ENCODE data around the gene INTS6L.

Gene INTS6L

GRCh38 chrX:135531813-135532212, 11.4 kb downstream of the INTS6L start:
- Histone ChIP-seq H3K9ac (ENCODE audit: low read depth, low read length, poor library complexity, severe bottlenecking) (no peak overlapping the region), H3K4me1 (ENCODE audit: insufficient read depth, low read length, poor library complexity, severe bottlenecking) (peaks cover 16% of the 10 kb centered on the region), H3K36me3 (ENCODE audit: insufficient read depth, low read length) (no peaks in the 10 kb centered on the region; the same call in 1 of the 2 replicates), H3K9me2 (replicated peaks; ENCODE audit: low read depth, low read length) (no peaks in the 10 kb centered on the region), H3K4me3 (ENCODE audit: low read length, poor library complexity, severe bottlenecking) (no peak overlapping the region), H3K9me3 (ENCODE audit: insufficient read depth, low read depth, low read length) (no peaks in the 10 kb centered on the region), H4K20me1 (ENCODE audit: insufficient read depth, low read length, poor library complexity, severe bottlenecking) (peaks cover 18% of the 10 kb centered on the region), H3K27me3 (ENCODE audit: insufficient read depth, low read length, poor library complexity, severe bottlenecking) (no peaks in the 10 kb centered on the region), H3K4me2 (ENCODE audit: low read depth, low read length, poor library complexity, severe bottlenecking) (no peak overlapping the region), H3K79me2 (ENCODE audit: insufficient read depth, low read length) (peaks cover 91% of the 10 kb centered on the region), H2AFZ (ENCODE audit: low read length) (no peak overlapping the region), H3F3A (ENCODE audit: low read depth) (no peaks in the 10 kb centered on the region)
- no peak for TF ChIP-seq CTCF (conservative IDR thresholded peaks at IDR 0.05; ENCODE audit: low read length)
- TF ChIP-seq EZH2phosphoT487 (IDR thresholded peaks at IDR 0.05; ENCODE audit: borderline replicate concordance), result no peak

GRCh38 chrX:135535077-135535940, 14.8 kb downstream of the INTS6L start:
- Histone ChIP-seq H3K9ac (ENCODE audit: low read depth, low read length, poor library complexity, severe bottlenecking) (no peak overlapping the region), H3K27me3 (ENCODE audit: insufficient read depth, low read length, poor library complexity, severe bottlenecking) (no peaks in the 10 kb centered on the region), H3K79me2 (ENCODE audit: insufficient read depth, low read length) (peaks cover 92% of the 10 kb centered on the region), H3K4me3 (ENCODE audit: low read length, poor library complexity, severe bottlenecking) (no peak overlapping the region), H3K9me2 (replicated peaks; ENCODE audit: low read depth, low read length) (no peaks in the 10 kb centered on the region), H3K4me1 (ENCODE audit: insufficient read depth, low read length, poor library complexity, severe bottlenecking) (peaks cover 17% of the 10 kb centered on the region), H3K36me3 (ENCODE audit: insufficient read depth, low read length) (no peaks in the 10 kb centered on the region; the same call in 1 of the 2 replicates), H3K4me2 (ENCODE audit: low read depth, low read length, poor library complexity, severe bottlenecking) (no peak overlapping the region), H2AFZ (ENCODE audit: low read length) (no peak overlapping the region), H3K9me3 (ENCODE audit: insufficient read depth, low read depth, low read length) (no peaks in the 10 kb centered on the region), H3F3A (ENCODE audit: low read depth) (no peaks in the 10 kb centered on the region), H4K20me1 (ENCODE audit: insufficient read depth, low read length, poor library complexity, severe bottlenecking) (peaks cover 19% of the 10 kb centered on the region)
- TF ChIP-seq CTCF (conservative IDR thresholded peaks at IDR 0.05; ENCODE audit: low read length) (no peak), EZH2phosphoT487 (IDR thresholded peaks at IDR 0.05; ENCODE audit: borderline replicate concordance) (no peak)

GRCh38 chrX:135536877-135537276, 16.4 kb downstream of the INTS6L start:
- Histone ChIP-seq H3K36me3 (ENCODE audit: insufficient read depth, low read length) (no peaks in the 10 kb centered on the region; the same call in 1 of the 2 replicates), H4K20me1 (ENCODE audit: insufficient read depth, low read length, poor library complexity, severe bottlenecking) (peaks cover 14% of the 10 kb centered on the region), H3K79me2 (ENCODE audit: insufficient read depth, low read length) (peaks cover 91% of the 10 kb centered on the region), H3K4me2 (ENCODE audit: low read depth, low read length, poor library complexity, severe bottlenecking) (peak overlapping the region; percentile 31), H3K9me2 (replicated peaks; ENCODE audit: low read depth, low read length) (no peaks in the 10 kb centered on the region), H3K9me3 (ENCODE audit: insufficient read depth, low read depth, low read length) (no peaks in the 10 kb centered on the region), H3K4me3 (ENCODE audit: low read length, poor library complexity, severe bottlenecking) (no peak overlapping the region), H3K9ac (ENCODE audit: low read depth, low read length, poor library complexity, severe bottlenecking) (peak overlapping the region; percentile 43), H2AFZ (ENCODE audit: low read length) (no peak overlapping the region), H3K4me1 (ENCODE audit: insufficient read depth, low read length, poor library complexity, severe bottlenecking) (peaks cover 13% of the 10 kb centered on the region), H3F3A (ENCODE audit: low read depth) (no peaks in the 10 kb centered on the region), H3K27me3 (ENCODE audit: insufficient read depth, low read length, poor library complexity, severe bottlenecking) (no peaks in the 10 kb centered on the region)
- TF ChIP-seq CTCF (conservative IDR thresholded peaks at IDR 0.05; ENCODE audit: low read length) (no peak), EZH2phosphoT487 (IDR thresholded peaks at IDR 0.05; ENCODE audit: borderline replicate concordance) (no peak)
